ENCODE measurements around the gene NAP1L5. TPM values are rescaled to one million over a fixed set of nuclear protein-coding genes. Genes with fewer than 3 reads are reported as not detected.

Gene NAP1L5
- total RNA-seq, 1 experiment from 2014 or later: not detected

- H3K79me2 ChIP-seq (ENCODE audit: low read length): no peaks in the 10 kb centered on the region
- intact Hi-C loops (cut with micrococcal nuclease): no loop called here
- H3K9me3 ChIP-seq (ENCODE audit: low read length): no peaks in the 10 kb centered on the region
Observed at GRCh38 chr4:88674565-88674964, 23.1 kb downstream of the NAP1L5 start.

GRCh38 chr4:88673886-88674285 is 23.7 kb downstream of the NAP1L5 start:
- POLR2A ChIA-PET (ENCODE audit: unreplicated experiment): no interaction called here
- intact Hi-C loops (cut with micrococcal nuclease): no loop called here
- Histone ChIP-seq H3K9me3 (ENCODE audit: low read length) (no peaks in the 10 kb centered on the region), H2AFZ (ENCODE audit: low read length) (no peak overlapping the region), H3K9me2 (replicated peaks; ENCODE audit: low read length) (no peaks in the 10 kb centered on the region), H3K9ac (ENCODE audit: low read length) (no peak overlapping the region), H3K4me2 (ENCODE audit: low read length) (no peak overlapping the region), H3K79me2 (ENCODE audit: low read length) (no peaks in the 10 kb centered on the region), H4K20me1 (ENCODE audit: low read length) (no peaks in the 10 kb centered on the region), H3K27me3 (ENCODE audit: low read length) (no peaks in the 10 kb centered on the region), H3K36me3 (ENCODE audit: low read depth, low read length) (no peaks in the 10 kb centered on the region), H3K27ac (ENCODE audit: low read length) (no peak overlapping the region), H3K4me3 (ENCODE audit: low read length) (no peak overlapping the region), H3F3A (ENCODE audit: low read length, unreplicated experiment) (no peaks in the 10 kb centered on the region), H3K4me1 (ENCODE audit: insufficient read depth, low read length) (no peaks in the 10 kb centered on the region; the same call in 1 of the 2 replicates)
- CTCF ChIA-PET: no interaction called here
- no peak for TF ChIP-seq CTCF (conservative IDR thresholded peaks at IDR 0.05; ENCODE audit: low read depth, low read length)
- no peak for TF ChIP-seq EZH2 (IDR thresholded peaks at IDR 0.05; ENCODE audit: low read length, unreplicated experiment)
- no peak for TF ChIP-seq EZH2phosphoT487 (IDR thresholded peaks at IDR 0.05; ENCODE audit: borderline replicate concordance, low read length)
- BruUV-seq (replicated peaks): no TSS peak
- ATAC-seq (no peak), DNase-seq (no peak)

More at GRCh38 chr4:88674565-88674964, 23.1 kb downstream of the NAP1L5 start:
- DNase-seq: peak; percentile 2
- ATAC-seq: no peak
- H4K20me1 ChIP-seq (ENCODE audit: low read length): no peaks in the 10 kb centered on the region
- ChIA-PET CTCF (no interaction called here), POLR2A (ENCODE audit: unreplicated experiment) (no interaction called here)
- no peak overlapping the region for H3K4me3 ChIP-seq (ENCODE audit: low read length)
- H3K9ac ChIP-seq (ENCODE audit: low read length): no peak overlapping the region
- H3K27me3 ChIP-seq (ENCODE audit: low read length): no peaks in the 10 kb centered on the region
- H3F3A ChIP-seq (ENCODE audit: low read length, unreplicated experiment): no peaks in the 10 kb centered on the region
- H2AFZ ChIP-seq (ENCODE audit: low read length): no peak overlapping the region
- TF ChIP-seq EZH2phosphoT487 (IDR thresholded peaks at IDR 0.05; ENCODE audit: borderline replicate concordance, low read length): no peak
- no peak for TF ChIP-seq EZH2 (IDR thresholded peaks at IDR 0.05; ENCODE audit: low read length, unreplicated experiment)
- no peaks in the 10 kb centered on the region for H3K36me3 ChIP-seq (ENCODE audit: low read depth, low read length)
- no peaks in the 10 kb centered on the region for H3K9me2 ChIP-seq (replicated peaks; ENCODE audit: low read length)
- BruUV-seq (replicated peaks): no TSS peak
- H3K4me1 ChIP-seq (ENCODE audit: insufficient read depth, low read length): no peaks in the 10 kb centered on the region; the same call in 1 of the 2 replicates
- no peak overlapping the region for H3K4me2 ChIP-seq (ENCODE audit: low read length)
- no peak overlapping the region for H3K27ac ChIP-seq (ENCODE audit: low read length)

- Histone ChIP-seq H3K9ac (ENCODE audit: low read length) (no peak overlapping the region), H3K4me3 (ENCODE audit: low read length) (no peak overlapping the region), H4K20me1 (ENCODE audit: low read length) (no peaks in the 10 kb centered on the region), H2AFZ (ENCODE audit: low read length) (no peak overlapping the region), H3K9me3 (ENCODE audit: low read length) (no peaks in the 10 kb centered on the region), H3K9me2 (replicated peaks; ENCODE audit: low read length) (no peaks in the 10 kb centered on the region), H3K36me3 (ENCODE audit: low read depth, low read length) (no peaks in the 10 kb centered on the region), H3K79me2 (ENCODE audit: low read length) (no peaks in the 10 kb centered on the region), H3K4me2 (ENCODE audit: low read length) (no peak overlapping the region), H3K27ac (ENCODE audit: low read length) (no peak overlapping the region), H3K4me1 (ENCODE audit: insufficient read depth, low read length) (peaks cover 3% of the 10 kb centered on the region), H3K27me3 (ENCODE audit: low read length) (no peaks in the 10 kb centered on the region), H3F3A (ENCODE audit: low read length, unreplicated experiment) (no peaks in the 10 kb centered on the region)
- ChIA-PET POLR2A (ENCODE audit: unreplicated experiment) (no interaction called here), CTCF (interaction anchor here (0.6 to 1.0 kb wide), 5 partner anchors 11 to 350 kb away, joined by 3 to 7 read pairs (median 3); no protein-coding TSS in a partner anchor)
- peak; percentile 65 for ATAC-seq
- peak; percentile 46 for DNase-seq
- no peak for TF ChIP-seq EZH2phosphoT487 (IDR thresholded peaks at IDR 0.05; ENCODE audit: borderline replicate concordance, low read length)
- TF ChIP-seq CTCF (conservative IDR thresholded peaks at IDR 0.05; ENCODE audit: low read depth, low read length): peak; percentile 73
- TF ChIP-seq EZH2 (IDR thresholded peaks at IDR 0.05; ENCODE audit: low read length, unreplicated experiment): no peak
- intact Hi-C loops (cut with micrococcal nuclease): no loop called here
- no TSS peak for BruUV-seq (replicated peaks)
Observed at GRCh38 chr4:88672987-88673386, 24.6 kb downstream of the NAP1L5 start.
